Fibroblast of mammary gland (primary cell): Measurements from ENCODE around the gene FEV.

Source experiments
- DNase-seq: peaks from one replicate; pipeline ENCODE4 v3.0.0-alpha.2; 2010; ENCODE audit warnings: low read depth
- H3K4me3 ChIP-seq: 2 replicates; pipeline ENCODE4 v1.5.1; 2011; ENCODE audit warnings: low read depth, mild to moderate bottlenecking, low read length, moderate library complexity; ENCODE audit not compliant: control insufficient read depth
- CTCF ChIP-seq: conservative IDR thresholded peaks from 2 replicates; pipeline ENCODE4 v1.5.1; 2011; ENCODE audit warnings: low read depth, low read length, inconsistent platforms; ENCODE audit not compliant: control insufficient read depth, insufficient read depth

Gene FEV

GRCh38 chr2:219022616-219023015 lies 37.6 kb upstream of the FEV start:
- TF ChIP-seq CTCF: no peak
- H3K4me3 ChIP-seq: no peak overlapping the region
- no peak for DNase-seq

- no peak for TF ChIP-seq CTCF
- no peak overlapping the region for H3K4me3 ChIP-seq
- DNase-seq: no peak
Measured at GRCh38 chr2:219022041-219022440, 37.1 kb upstream of the FEV start.

- TF ChIP-seq CTCF: no peak
- no peak for DNase-seq
Measured at GRCh38 chr2:219021591-219021990, 36.6 kb upstream of the FEV start.

GRCh38 chr2:219020604-219021365 lies 35.8 kb upstream of the FEV start:
- no peak overlapping the region for H3K4me3 ChIP-seq
- DNase-seq: no peak
- no peak for TF ChIP-seq CTCF

More at GRCh38 chr2:219021591-219021990, 36.6 kb upstream of the FEV start:
- H3K4me3 ChIP-seq: no peak overlapping the region

GRCh38 chr2:219019436-219019835 lies 34.5 kb upstream of the FEV start:
- no peak for DNase-seq
- no peak for TF ChIP-seq CTCF
- H3K4me3 ChIP-seq: no peak overlapping the region

GRCh38 chr2:219018726-219019125 lies 33.7 kb upstream of the FEV start:
- DNase-seq: no peak
- H3K4me3 ChIP-seq: no peak overlapping the region
- no peak for TF ChIP-seq CTCF
